Suprapubic skin (tissue), 4 donors: ENCODE data around the gene ZFYVE28. TPM values are rescaled to one million over a fixed set of nuclear protein-coding genes. Genes with fewer than 3 reads are reported as not detected.

Source experiments
- DNase-seq, 2 donors: peaks; one replicate each; pipeline ENCODE4 v3.0.0-alpha.2; 2019; ENCODE audit warnings: low spot score in 2 of 2
- H3K27ac ChIP-seq: fragments of 200-600 bp; sonication (generic); one replicate; pipeline ENCODE4 v1.5.1; 2019
- H3K27me3 ChIP-seq: fragments of 200-600 bp; sonication (generic); one replicate; pipeline ENCODE4 v1.5.1; 2019
- H3K36me3 ChIP-seq: fragments of 200-600 bp; sonication (generic); one replicate; pipeline ENCODE4 v1.5.1; 2019
- H3K4me1 ChIP-seq: fragments of 200-600 bp; sonication (generic); one replicate; pipeline ENCODE4 v1.5.1; 2019
- H3K4me3 ChIP-seq: fragments of 200-600 bp; sonication (generic); one replicate; pipeline ENCODE4 v1.5.1; 2019; ENCODE audit warnings: mild to moderate bottlenecking
- H3K9me3 ChIP-seq: fragments of 200-600 bp; sonication (generic); one replicate; pipeline ENCODE4 v1.5.1; 2019
- CTCF ChIP-seq, 2 donors: fragments of 200-600 bp in 1 of 2; fragments of 450-650 bp in 1 of 2; sonication (generic) in 1 of 2; IDR thresholded peaks; one replicate each; pipeline ENCODE4 v1.5.1; 2016 to 2019; ENCODE audit warnings: antibody characterized with exemption in 2 of 2, mild to moderate bottlenecking in 1 of 2, moderate library complexity in 1 of 2
- EP300 ChIP-seq: sonication (generic); formaldehyde crosslinking; IDR thresholded peaks from one replicate; pipeline ENCODE4 v1.6.1; 2017; ENCODE audit warnings: antibody characterized with exemption
- POLR2A ChIP-seq, 2 donors: fragments of 450-650 bp; IDR thresholded peaks; one replicate each; pipeline ENCODE4 v1.6.1; 2017; ENCODE audit warnings: antibody characterized with exemption in 2 of 2, mild to moderate bottlenecking in 2 of 2, moderate library complexity in 2 of 2
- POLR2AphosphoS5 ChIP-seq, 3 donors: sonication (generic); formaldehyde crosslinking; IDR thresholded peaks; one replicate each; pipeline ENCODE4 v1.6.1; 2017; ENCODE audit warnings: antibody characterized with exemption in 3 of 3
- WGBS: methylation state at CpG from one replicate; pipeline ENCODE4 v1.1.5; 2018; 5-methylcytosine and 5-hydroxymethylcytosine counted together
- total RNA-seq, 4 donors: library from RNA; depleted of rRNA; stranded (reverse); fragments of >200 nt; gene quantifications; one replicate each; pipeline ENCODE4 v1.1.0, GENCODE V29; 2016

ZFYVE28 gene
- total RNA-seq, 4 donors from 2014 or later = 7.6 to 21.3 (median 9.9) TPM

- 95% methylated on average over 23 of the region's 37 CpGs for WGBS
- Histone ChIP-seq H3K36me3 (peaks cover 5% of the 10 kb centered on the region), H3K27me3 (no peaks in the 10 kb centered on the region), H3K27ac (no peak overlapping the region), H3K9me3 (no peaks in the 10 kb centered on the region), H3K4me3 (no peak overlapping the region), H3K4me1 (no peaks in the 10 kb centered on the region)
- no peak for TF ChIP-seq EP300
- TF ChIP-seq CTCF (IDR thresholded peaks at IDR 0.05) = no peak
- TF ChIP-seq POLR2AphosphoS5 (IDR thresholded peaks at IDR 0.05) = no peak
- TF ChIP-seq POLR2A (IDR thresholded peaks at IDR 0.05) = no peak
- peak in 1 of 2 donors; percentile 78 for DNase-seq
Observed at GRCh38 chr4:2300431-2301224, 117.8 kb downstream of the ZFYVE28 start.

GRCh38 chr4:2299794-2300193 lies 118.7 kb downstream of the ZFYVE28 start:
- H3K36me3 ChIP-seq = peaks cover under 1% of the 10 kb centered on the region
- no peak overlapping the region for H3K27ac ChIP-seq
- H3K4me1 ChIP-seq = no peaks in the 10 kb centered on the region
- no peaks in the 10 kb centered on the region for H3K27me3 ChIP-seq
- H3K4me3 ChIP-seq = no peak overlapping the region
- no peak for DNase-seq
- no peak for TF ChIP-seq CTCF (IDR thresholded peaks at IDR 0.05)
- no peak for TF ChIP-seq POLR2A (IDR thresholded peaks at IDR 0.05)
- no peak for TF ChIP-seq POLR2AphosphoS5 (IDR thresholded peaks at IDR 0.05)
- TF ChIP-seq EP300 = no peak
- no peaks in the 10 kb centered on the region for H3K9me3 ChIP-seq
- 93% methylated on average over 2 of the region's 2 CpGs for WGBS

DNA sequence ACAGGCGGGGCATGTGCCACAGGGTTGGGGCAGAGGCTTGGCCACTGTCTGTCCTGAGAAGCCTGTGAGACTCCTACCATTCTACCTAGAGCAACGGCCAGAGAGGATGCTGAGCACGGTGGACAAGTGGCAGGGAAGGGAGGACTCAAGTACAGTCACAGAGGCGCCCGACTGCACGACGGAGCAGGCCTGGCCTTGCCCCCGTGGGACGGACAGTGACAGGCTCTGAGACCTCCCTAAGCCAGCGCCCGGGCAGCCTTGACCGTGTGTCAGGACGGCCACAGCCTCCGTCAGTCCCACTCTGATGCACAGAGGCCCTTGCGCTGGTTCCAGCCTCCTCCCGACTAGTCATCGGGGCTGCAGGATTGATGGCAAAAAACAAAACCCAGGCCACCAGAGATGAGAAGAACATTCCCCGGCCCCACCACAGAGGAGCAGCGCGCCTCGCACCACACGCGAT lies 119.9 kb downstream of the ZFYVE28 start:
- DNase-seq = peak in 1 of 2 donors; percentile 57
- H3K4me1 ChIP-seq = no peaks in the 10 kb centered on the region
- 77% methylated on average over 23 of the region's 23 CpGs for WGBS
- TF ChIP-seq EP300 = no peak
- no peak for TF ChIP-seq CTCF (IDR thresholded peaks at IDR 0.05)
- TF ChIP-seq POLR2A (IDR thresholded peaks at IDR 0.05) = no peak
- H3K27ac ChIP-seq = no peak overlapping the region
- no peaks in the 10 kb centered on the region for H3K27me3 ChIP-seq
- no peaks in the 10 kb centered on the region for H3K36me3 ChIP-seq
- no peak overlapping the region for H3K4me3 ChIP-seq
- no peaks in the 10 kb centered on the region for H3K9me3 ChIP-seq

GRCh38 chr4:2297606-2298531 lies 120.6 kb downstream of the ZFYVE28 start:
- H3K27ac ChIP-seq = no peak overlapping the region
- WGBS = 90% methylated on average over 40 of the region's 40 CpGs
- TF ChIP-seq POLR2A (IDR thresholded peaks at IDR 0.05) (no peak), POLR2AphosphoS5 (IDR thresholded peaks at IDR 0.05) (no peak), CTCF (IDR thresholded peaks at IDR 0.05) (no peak), EP300 (no peak)
- no peaks in the 10 kb centered on the region for H3K9me3 ChIP-seq
- H3K36me3 ChIP-seq = no peaks in the 10 kb centered on the region
- DNase-seq = peak in 1 of 2 donors; percentile 23
- no peaks in the 10 kb centered on the region for H3K4me1 ChIP-seq
- no peaks in the 10 kb centered on the region for H3K27me3 ChIP-seq
- no peak overlapping the region for H3K4me3 ChIP-seq
